ENCODE data around the gene GTF3C6.
"Not testable (repeated sequence)": the region's sequence is repeated elsewhere in the genome, so short reads cannot be mapped to it uniquely, and the experiment has no call there.

GTF3C6 gene

GRCh38 chr6:111013144-111013915, 54.8 kb downstream of the GTF3C6 start:
- H3F3A ChIP-seq (ENCODE audit: insufficient read depth, low read length), result no peaks in the 10 kb centered on the region

GRCh38 chr6:111015389-111016124, 57.1 kb downstream of the GTF3C6 start:
- Histone ChIP-seq H3K4me1 (ENCODE audit: low read length) (no peaks in the 10 kb centered on the region), H3K79me2 (ENCODE audit: low read length) (no peaks in the 10 kb centered on the region), H3K9ac (ENCODE audit: low read length) (no peak overlapping the region), H4K20me1 (ENCODE audit: insufficient read depth, low read length) (no peaks in the 10 kb centered on the region), H3K4me2 (ENCODE audit: low read depth, low read length) (no peak overlapping the region), H3K9me2 (replicated peaks; ENCODE audit: insufficient read depth, low read length) (no peaks in the 10 kb centered on the region), H2AFZ (ENCODE audit: low read length) (no peak overlapping the region), H3F3A (ENCODE audit: insufficient read depth, low read length) (no peaks in the 10 kb centered on the region), H3K27me3 (replicated peaks; ENCODE audit: insufficient read depth, low read length) (no peaks in the 10 kb centered on the region), H3K27ac (ENCODE audit: low read length) (no peak overlapping the region), H3K36me3 (replicated peaks; ENCODE audit: insufficient read depth, low read length) (peaks cover 3% of the 10 kb centered on the region; the same call in 1 of the 2 replicates), H3K9me3 (replicated peaks; ENCODE audit: insufficient read depth, low read length) (no peaks in the 10 kb centered on the region), H3K4me3 (ENCODE audit: low read length) (no peak overlapping the region)
- TF ChIP-seq EZH2phosphoT487 (IDR thresholded peaks at IDR 0.05; ENCODE audit: low read length), result no peak
- no peak for TF ChIP-seq CTCF (IDR thresholded peaks at IDR 0.05; ENCODE audit: low read length)
- TF ChIP-seq EZH2 (optimal IDR thresholded peaks at IDR 0.05; ENCODE audit: low read depth, low read length), result no peak
- DNase-seq, result no peak

More at GRCh38 chr6:111013144-111013915, 54.8 kb downstream of the GTF3C6 start:
- TF ChIP-seq CTCF (IDR thresholded peaks at IDR 0.05; ENCODE audit: low read length) (no peak), EZH2 (optimal IDR thresholded peaks at IDR 0.05; ENCODE audit: low read depth, low read length) (no peak), EZH2phosphoT487 (IDR thresholded peaks at IDR 0.05; ENCODE audit: low read length) (no peak)
- H3K79me2 ChIP-seq (ENCODE audit: low read length), result no peaks in the 10 kb centered on the region
- no peak overlapping the region for H2AFZ ChIP-seq (ENCODE audit: low read length)
- H3K27me3 ChIP-seq (replicated peaks; ENCODE audit: insufficient read depth, low read length), result no peaks in the 10 kb centered on the region
- H3K9me3 ChIP-seq (replicated peaks; ENCODE audit: insufficient read depth, low read length), result no peaks in the 10 kb centered on the region
- H3K36me3 ChIP-seq (replicated peaks; ENCODE audit: insufficient read depth, low read length), result peaks cover 3% of the 10 kb centered on the region; the same call in 1 of the 2 replicates
- no peak overlapping the region for H3K4me3 ChIP-seq (ENCODE audit: low read length)
- no peak for DNase-seq
- no peaks in the 10 kb centered on the region for H4K20me1 ChIP-seq (ENCODE audit: insufficient read depth, low read length)
- no peaks in the 10 kb centered on the region for H3K4me1 ChIP-seq (ENCODE audit: low read length)
- H3K4me2 ChIP-seq (ENCODE audit: low read depth, low read length), result no peak overlapping the region
- H3K9ac ChIP-seq (ENCODE audit: low read length), result no peak overlapping the region
- no peaks in the 10 kb centered on the region for H3K9me2 ChIP-seq (replicated peaks; ENCODE audit: insufficient read depth, low read length)
- H3K27ac ChIP-seq (ENCODE audit: low read length), result no peak overlapping the region

GRCh38 chr6:111017241-111017640, 58.7 kb downstream of the GTF3C6 start:
- DNase-seq; H3K9ac ChIP-seq (ENCODE audit: low read length); H3K4me1 ChIP-seq (ENCODE audit: low read length); H3K4me3 ChIP-seq (ENCODE audit: low read length); H3K9me3 ChIP-seq (replicated peaks; ENCODE audit: insufficient read depth, low read length); H3K27ac ChIP-seq (ENCODE audit: low read length); H3F3A ChIP-seq (ENCODE audit: insufficient read depth, low read length); H3K4me2 ChIP-seq (ENCODE audit: low read depth, low read length); H4K20me1 ChIP-seq (ENCODE audit: insufficient read depth, low read length); H3K36me3 ChIP-seq (replicated peaks; ENCODE audit: insufficient read depth, low read length); H3K9me2 ChIP-seq (replicated peaks; ENCODE audit: insufficient read depth, low read length); H3K79me2 ChIP-seq (ENCODE audit: low read length); H2AFZ ChIP-seq (ENCODE audit: low read length); H3K27me3 ChIP-seq (replicated peaks; ENCODE audit: insufficient read depth, low read length): not testable (repeated sequence)
